CD4-positive, alpha-beta T cell treated with Interleukin-15 for 1 hour (primary cell): ENCODE results near the gene PRR12.
A peak's percentile ranks its signal among the peaks of the same experiment; 100 is the strongest.
"Not testable (repeated sequence)": the region's sequence is repeated elsewhere in the genome, so short reads cannot be mapped to it uniquely, and the experiment has no call there.

Source experiments
- DNase-seq: peaks from one replicate; pipeline ENCODE4 v3.0.0-alpha.2; 2020

Gene PRR12

DNA sequence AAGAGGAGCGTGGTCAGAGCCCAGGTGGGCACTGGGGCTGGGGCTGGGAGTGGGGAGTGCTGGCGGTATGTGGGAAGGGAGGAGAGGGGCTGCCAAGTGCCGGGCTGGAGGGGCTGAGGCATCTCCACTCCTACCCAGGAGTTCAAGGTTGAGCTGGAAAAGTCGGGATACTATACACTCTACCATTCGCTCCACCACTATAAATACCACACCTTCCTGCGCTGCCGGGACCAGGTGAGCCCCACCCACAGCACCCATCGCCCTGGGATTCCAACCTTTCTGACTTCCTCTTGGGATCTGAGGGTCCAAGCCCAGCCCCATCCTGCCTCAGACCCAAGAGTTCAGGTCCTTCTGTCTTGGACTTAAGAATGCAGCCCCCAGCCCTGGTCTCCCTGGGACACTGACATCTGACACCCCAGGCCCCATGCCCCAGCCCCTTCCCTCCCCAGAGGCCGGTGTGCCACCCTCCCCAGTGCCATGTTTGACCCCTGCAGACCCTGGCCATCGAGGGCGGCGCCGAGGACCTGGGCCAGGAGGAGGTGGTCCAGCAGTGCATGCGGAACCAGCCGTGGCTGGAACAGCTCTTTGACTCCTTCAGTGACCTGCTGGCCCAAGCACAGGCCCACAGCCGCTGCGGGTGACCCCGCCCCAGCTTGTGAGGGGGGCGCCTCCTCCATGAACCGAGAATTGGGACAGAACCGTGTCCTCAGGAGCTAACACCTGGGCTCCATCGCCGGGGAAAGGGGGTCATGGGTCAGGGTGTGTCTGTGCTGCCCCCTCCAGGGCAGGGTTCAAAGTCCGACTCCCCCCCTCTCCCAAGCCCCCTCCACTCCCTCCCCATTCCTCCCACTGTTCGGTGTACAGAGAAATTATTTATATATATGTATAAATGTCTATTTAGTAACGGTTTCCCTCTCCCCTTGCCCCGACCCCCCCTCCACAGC, 34.3 kb downstream of the PRR12 start:
- no peak for DNase-seq

DNA sequence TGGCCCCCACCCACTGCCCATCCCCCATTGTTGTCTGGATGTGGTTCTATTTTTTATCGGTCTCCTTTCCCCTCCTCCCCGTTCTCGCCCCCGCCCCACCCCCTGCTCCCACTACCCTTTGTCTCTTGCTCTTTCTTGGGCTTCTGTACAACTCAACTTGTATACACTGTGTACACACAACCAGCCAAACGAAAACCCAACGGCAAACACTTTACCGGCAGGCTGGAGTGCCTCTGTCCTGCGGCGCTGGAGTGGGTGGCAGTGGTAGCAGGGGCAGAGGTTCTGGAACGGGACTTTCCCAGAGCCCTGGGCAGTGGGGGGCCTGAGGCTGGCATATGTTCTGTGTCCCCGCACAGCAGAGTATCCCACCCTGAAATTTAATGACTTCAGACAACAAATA, 35.2 kb downstream of the PRR12 start:
- no peak for DNase-seq

DNA sequence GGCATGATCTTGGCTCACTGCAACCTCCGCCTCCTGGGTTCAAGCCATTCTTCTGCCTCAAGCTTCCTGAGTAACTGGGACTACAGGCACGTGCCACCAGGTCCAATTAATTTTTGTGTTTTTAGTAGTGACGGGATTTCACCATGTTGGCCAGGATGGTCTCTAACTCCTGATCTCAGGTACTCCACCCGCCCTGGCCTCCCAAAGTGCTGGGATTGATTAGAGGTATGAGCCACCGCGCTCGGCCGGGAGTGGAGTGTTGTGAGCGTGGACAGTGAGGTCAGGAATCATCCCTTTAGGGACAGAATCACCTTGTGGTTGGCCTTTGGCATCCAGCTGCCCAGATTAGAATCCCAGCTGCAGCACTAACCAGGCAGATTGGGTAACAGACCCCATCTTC, 38.7 kb downstream of the PRR12 start:
- DNase-seq = no peak

DNA sequence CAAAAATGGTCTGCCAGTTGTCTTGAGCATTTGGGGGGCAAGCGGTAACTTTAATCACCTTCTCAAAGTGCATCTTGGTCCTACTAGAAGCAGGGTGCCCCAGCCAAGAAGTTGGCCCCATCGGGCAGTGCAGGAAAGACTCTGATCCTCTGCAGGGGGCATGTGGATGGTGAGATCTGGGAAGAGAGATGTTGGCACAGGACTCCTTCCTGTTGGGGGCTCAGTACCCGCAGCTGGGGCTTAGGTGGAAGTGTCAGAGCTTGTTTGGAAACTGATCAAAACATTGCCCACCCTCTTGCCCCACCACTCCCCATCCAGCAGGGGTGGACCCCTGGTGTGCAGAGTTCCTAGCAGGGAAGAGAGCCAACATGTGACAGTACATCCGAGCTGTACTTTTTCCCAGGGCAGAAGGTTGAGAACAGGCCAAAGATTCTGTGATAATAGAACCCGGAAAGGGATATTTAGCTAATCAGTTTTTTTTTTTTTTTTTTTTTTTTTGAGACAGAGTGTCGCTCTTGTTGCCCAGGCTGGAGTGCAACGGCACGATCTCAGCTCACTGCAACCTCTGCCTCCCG, 40.1 kb downstream of the PRR12 start:
- DNase-seq = no peak

DNA sequence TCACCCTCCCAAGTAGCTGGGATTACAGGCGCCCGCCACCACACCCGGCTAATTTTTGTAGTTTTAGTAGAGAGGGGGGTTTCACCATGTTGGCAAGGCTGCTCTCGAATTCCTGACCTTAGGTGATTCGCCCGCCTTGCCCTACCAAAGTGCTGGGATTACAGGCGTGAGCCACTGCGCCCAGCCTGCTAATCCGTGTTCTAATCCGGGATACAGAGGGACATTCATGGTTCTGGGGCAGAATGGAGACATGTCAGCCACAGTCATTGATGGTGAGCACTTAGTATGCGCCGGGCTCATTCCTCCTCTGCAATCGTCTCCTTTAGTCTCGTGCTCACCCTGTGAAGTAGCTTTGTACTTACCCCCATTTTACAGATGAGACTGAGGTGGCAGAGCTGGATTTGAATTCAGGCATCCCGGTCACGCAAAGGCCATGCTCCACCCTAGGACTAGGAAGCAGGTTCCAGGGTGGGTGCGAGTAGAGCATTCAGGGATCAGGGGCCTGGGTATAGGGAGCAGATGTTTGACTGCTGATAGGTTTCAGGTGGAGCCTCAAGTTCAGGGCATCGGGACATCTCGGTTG, 40.7 kb downstream of the PRR12 start:
- DNase-seq = no peak

DNA sequence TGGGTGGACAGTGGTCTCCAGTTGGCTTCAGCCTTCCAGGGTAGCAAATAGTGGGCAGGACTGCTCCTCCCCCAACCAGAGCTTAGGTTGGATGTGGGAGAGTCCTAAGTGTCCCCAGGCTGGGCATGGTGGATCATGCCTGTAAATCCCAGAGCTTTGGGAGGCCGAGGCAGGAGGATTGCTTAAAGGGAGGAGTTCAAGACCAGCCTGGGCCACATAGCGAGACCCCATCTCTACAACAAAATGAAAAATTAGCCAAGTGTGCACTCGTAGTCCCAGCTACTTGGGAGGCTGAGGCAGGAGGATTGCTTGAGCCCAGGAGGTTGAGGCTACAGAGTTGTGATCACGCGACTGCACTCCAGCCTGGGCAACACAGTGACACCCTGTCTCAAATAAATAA, 41.6 kb downstream of the PRR12 start:
- no peak for DNase-seq

DNA sequence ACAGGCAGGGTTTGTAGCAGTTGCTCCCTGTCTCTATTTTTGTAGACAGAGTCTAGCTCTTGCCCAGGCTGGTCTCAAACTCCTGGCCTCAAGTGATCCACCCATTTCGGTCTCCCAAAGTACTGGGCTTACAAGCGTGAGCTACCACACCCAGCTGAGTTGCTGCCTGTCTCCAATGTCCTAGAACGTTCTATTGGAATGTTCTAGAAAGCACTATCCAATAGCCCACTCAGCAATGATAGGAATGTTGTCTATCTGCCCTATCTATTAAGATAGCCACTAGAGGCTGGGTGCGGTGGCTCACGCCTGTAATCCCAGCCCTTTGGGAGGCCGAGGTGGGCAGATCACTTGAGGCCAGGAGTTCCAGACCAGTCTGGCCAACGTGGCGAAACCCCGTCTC, 42.3 kb downstream of the PRR12 start:
- DNase-seq = not testable (repeated sequence)

DNA sequence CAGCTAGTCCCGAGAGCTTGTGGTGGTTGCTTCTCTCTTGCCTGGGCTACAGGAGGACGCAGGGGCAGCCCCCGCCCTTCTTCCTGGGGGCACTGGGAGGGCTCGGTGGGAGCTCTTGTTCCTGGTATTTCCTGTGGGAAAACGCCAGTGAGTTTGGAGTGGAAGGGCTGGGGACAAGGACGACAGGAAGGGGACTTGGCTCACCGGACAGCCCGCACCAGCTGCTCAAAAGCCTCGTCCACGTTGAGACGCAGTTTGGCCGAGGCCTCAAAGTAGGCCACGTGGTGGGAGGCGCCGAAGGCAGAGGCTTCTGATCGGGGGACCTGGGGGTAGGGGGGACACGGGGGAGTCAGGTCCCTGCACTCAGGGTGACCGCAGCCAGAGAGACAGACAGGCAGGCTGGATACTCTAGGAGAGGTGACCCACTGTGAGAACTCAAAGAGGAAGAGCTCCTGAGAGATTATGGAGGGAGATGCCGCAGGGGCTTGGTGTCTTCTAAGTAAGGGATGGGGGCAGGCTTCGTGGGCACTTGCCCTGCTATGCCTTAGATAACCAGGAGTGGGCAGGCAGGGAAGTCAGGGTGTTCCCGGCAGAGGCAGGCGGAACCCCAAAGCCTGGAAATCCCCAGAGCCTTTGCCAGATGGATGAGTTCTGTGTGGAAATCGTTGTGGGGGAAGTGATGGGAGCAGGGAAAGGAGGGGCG, 44.7 kb downstream of the PRR12 start:
- DNase-seq = no peak

DNA sequence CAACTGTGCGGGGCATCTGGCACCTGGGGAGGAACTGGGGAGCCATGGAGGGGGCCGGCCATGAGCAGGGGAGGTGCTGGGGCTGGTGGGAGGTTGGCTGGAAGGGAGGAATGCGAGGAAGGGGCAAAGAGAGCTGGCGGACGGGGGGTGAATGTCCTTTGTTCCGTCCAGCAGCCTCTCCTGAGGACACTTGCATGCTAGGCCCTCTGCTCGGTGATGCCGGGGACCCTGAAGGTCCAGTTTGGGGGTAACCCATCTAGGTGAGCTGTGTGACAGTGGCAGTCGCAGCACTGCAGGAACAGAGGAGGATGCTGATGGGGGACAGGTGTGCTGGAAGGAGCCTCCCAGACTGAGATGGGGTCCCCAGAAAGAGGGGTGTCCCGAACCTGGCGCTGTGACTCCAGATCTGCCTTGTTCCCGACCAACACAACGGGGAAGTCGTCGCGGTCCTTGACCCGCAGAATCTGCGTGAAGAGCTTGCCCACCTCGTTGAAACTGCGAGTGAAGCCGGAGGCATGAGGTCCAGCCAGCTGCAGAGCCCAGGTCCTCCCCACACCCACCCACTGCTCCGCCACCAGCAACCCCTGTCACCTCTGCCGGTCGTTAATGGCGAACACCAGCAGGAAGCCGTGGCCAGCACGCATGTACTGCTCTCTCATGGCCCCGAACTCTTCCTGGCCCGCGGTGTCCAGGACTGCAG, 45.4 kb downstream of the PRR12 start:
- DNase-seq = no peak

DNA sequence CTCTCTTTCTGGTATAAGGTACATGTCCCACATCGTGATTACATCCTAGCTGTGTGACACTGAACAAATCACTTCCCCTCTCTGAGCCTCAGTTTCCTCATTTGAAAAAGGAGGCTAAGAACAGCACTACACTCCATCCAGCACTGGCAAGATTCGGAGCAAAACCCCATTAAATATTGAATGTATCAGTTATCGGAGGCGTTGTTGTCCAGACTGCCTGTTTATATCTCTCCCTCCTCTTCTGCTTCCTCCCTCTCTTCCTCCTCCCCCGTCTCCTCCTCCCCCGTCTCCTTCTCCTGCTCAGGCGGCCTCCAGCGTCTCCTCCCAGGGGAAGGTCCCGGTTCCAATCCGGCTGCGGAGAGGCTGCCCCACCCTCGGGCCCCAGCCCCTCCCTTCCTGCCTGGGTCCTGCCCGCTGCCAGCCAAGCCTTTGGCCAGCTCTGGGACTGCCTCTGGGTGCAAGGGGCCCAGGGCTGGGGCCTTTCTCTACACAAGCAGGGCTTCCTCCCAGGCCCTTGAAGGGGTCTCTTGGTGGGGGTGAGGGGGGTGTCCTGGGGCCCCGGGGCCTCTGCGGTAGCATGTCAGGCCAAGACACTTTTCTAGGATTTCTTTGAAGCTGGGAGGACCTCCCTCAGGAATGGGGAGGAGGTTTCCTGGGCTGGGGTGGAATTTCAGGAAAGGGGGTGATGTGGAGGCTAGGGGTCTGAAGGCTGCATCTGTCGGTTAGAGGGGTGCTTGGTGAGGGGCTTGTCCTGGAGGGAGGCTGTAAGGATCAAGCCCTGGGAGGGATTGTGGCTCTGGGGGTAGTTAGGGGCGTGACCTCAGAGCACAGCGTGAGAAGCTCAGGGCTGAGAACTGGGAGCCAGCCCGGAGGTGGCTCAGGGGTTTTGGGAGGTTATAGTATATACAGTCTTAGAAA, 47.1 kb downstream of the PRR12 start:
- DNase-seq = no peak

DNA sequence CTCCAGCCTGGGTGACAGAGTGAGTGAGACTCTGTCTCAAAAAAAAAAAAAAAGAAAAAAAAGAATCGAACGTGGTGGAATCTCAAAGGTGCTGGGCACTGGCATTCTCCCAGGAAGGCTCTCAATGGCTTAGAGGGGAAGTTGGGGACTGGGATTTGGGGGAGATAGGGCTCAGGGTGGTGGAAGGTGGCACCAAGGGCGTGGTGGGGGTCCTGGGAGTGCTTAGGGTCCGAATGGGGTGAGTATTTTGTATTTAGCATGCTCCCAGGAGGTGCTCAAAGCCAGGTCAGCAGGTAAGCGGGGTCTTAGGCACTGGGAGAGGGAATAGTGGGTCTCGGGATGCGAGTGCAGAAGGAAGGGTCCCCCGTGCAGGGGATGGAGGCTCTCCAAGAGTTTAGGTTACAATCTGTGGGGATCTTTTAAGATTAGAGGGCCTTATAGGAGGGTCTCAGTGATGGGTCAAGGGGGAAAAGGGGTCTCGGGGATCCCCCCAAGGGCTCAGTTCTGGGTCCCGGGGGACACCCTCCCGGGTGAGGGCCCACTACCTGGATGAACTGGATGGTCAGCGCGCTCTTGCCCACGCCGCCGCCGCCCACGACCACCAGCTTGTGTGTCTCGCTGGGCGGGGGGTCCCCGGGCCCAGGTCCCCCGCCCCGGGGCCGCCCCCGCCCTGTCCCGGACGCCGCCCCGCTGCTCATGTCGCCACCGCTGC, 48.6 kb downstream of the PRR12 start:
- DNase-seq = no peak

DNA sequence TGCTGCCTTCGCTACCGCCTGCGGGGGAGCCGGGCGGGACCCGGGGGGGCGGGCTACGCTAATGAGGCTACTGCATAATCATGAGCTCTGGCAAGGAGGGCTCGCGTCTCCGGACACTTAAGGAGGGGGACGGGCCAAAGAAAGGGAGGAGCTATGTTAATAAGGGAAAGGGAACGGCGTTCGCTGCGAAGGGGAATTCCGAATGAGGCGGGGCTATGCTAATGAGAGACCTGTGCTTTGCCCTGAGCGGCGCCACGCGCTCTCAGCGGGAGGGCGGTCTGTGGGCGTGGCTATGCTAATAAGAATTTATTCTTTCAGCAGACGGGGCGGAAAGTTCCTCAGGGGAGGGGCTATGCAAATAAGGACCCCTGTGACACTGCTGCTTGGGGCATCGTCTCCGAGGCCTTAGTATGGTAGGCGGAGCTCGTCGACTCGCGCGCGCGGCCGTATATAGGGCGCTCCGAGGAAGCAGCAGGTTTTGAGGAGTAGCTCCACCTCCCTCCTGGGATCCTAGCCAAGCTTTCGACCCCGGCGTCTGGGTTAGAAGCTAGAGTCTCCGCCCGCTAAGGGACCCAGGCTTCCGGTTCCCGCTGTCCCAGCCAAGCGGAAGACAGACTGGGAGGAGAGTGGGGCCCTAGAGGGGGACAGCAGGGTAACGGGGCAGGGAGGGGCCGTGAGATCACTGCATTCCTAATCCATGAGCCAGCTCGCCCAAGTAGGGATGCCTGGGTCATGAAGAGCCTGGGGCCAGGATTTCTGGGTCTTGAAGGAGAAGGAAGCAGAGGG, 49.3 kb downstream of the PRR12 start, which contains the start of gene RRAS:
Gene RRAS, minus strand, starts transcription at position 31 of the 786 bp plus-strand sequence. CDS start 45 bp downstream, outside the sequence.
- peak; percentile 100 for DNase-seq

DNA sequence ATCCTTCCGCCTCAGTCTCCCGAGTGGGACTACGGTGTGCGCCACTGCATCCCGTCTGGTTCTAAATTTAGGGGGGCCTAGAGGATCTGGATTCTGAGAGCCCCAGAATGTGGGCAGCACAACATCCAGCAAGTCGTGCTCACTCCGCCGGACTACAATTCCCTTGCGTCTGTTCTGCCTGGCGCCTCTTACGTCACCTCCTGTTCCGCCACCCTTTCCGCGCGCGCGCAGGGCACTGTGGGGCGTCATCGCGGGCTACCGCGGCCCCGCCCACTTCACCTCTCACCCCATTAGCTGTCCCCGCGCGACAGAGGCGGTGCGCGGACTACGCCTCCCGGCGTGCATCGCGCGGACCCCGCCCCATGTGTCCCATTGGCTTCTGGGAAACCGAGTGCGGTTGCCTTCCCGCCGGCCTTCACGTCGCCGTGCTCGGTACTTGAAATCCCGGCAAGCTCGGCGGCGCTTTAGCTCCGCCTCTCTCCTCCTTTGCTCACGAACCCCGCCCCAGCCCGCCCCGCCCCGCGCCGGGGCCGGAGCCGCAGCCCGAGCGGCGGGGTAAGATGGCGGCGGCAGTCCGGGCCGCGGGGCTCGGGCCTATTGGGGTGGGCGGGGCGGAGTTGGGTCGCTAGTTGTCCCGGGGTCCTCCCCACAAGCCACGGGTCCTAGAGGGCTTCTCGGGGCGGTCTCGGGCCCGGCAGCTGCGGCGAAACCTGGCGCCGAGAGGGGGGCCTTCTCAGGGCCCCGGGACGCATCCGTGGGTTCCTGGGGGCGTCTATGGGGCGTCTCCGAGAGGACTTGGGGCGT, 50.9 kb downstream of the PRR12 start, which contains the start of gene SCAF1:
Gene SCAF1, plus strand, starts transcription at position 522 of the 804 bp plus-strand sequence. CDS start 2,818 bp downstream, outside the sequence.
- DNase-seq = peak; percentile 100

DNA sequence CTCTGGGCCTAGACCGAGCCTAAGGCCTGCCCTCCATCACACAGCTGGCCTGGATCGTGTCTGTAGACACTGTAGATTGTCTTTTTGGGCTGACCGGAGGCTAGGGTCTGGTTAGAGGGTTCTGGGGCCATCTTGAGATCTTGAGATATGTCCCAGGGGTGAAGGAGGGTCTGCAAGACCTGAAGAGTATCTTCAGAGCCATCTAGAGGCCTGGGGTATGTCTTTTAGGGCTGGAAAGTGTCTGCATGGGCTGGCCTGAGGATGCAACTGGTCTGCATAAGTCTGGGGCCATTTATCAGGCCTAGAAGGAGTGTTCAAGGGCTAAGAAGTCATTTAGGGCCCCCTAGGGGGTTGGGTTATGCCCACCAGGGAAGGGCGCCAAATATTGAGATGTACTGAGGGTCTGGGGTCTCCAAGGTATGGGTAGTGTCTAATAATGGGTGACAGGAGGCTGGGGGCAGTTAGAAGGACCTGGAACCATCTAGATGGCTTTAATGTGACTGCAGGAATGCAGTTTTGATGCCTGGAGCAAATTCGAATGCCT, 51.6 kb downstream of the PRR12 start:
- no peak for DNase-seq

DNA sequence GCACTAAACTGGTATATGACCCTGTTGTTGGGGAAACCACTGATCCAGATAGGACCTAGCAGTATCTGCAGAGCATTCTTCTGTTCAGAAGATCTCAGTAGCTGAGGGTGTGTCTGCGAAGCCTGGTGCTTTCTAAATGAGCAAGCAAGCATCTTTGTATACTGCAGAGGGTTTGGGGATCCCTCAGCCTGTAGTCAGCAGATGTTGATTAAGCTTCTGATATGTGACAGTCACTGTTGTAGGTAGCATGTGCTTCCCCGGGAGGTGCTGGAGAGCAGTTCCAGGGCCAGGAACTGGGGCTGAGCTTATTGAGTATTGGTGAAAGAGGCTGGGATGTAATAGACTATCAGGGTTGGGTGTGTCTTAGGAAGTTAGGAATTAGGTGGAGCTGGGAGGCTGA, 52.5 kb downstream of the PRR12 start:
- no peak for DNase-seq

DNA sequence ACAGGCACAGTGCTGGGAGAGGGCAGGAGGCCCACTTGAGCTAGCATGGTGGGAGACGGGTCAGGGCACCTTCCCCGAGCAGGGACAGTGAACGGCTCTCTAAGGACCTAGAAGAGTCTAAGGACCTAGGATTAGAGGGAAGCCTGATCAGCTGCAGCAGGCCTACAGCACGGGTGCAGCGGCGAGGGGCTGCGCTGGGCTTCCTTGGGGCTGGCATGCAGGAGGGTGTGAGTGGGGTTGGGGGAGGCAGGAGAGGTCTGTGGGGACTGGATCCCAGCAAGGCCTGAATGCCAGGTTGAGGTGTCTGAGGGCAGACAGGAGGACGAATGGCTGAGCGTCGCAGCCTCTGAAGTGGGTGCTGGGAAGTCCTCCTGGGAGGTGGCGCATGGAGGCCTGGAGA, 54.6 kb downstream of the PRR12 start:
- no peak for DNase-seq

DNA sequence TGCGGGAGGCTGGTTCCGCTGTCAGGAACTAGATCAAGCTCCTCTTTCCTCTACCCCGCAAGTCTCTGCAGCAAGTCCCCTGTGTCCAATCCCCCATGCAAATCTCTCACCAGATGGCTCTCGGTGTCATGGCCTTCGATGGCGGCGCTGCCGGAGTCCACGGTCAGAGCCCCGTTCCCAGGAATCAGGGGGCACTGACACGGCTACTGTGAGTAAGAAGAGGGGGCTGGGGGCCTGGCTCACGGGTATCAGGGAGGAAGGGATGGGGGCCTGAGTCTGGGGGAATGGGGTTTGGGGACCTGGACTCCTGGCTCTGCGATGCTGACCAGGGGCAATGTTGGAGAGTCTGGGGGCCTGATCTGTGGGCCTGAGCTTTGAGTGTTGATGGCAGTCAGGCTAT, 55.0 kb downstream of the PRR12 start:
- DNase-seq = no peak

DNA sequence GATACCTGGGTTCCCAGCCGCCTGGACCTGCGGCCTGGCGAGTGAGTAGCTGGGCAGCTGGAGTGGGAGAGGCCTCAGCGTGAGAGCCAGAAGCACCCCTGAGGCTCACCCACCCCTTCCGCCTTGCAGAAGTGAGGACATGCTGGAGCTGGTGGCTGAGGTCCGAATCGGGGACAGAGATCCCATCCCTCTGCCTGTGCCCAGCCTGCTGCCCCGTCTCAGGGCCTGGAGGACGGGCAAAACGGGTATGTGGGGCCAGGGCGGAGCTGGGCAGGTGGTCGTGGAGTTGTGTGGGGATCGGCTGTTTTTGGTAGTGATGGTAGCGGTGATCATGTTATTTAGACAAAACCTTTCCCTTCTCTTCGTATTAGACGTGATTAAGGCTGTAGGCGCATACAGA, 55.6 kb downstream of the PRR12 start:
- no peak for DNase-seq
